ENCODE results near the gene CDK16.
"Not testable (repeated sequence)": the region's sequence is repeated elsewhere in the genome, so short reads cannot be mapped to it uniquely, and the experiment has no call there.

The CDK16 gene

GRCh38 chrX:47257620-47258019, 39.1 kb downstream of the CDK16 start:
- DNase-seq, result not testable (repeated sequence)

- no peak for DNase-seq
These were observed 46.1 kb downstream of the CDK16 start for GRCh38 chrX:47264483-47265173.

GRCh38 chrX:47266643-47267042, 48.2 kb downstream of the CDK16 start:
- no peak for DNase-seq

- no peak for DNase-seq
These were observed 53.5 kb downstream of the CDK16 start for GRCh38 chrX:47272013-47272408.

GRCh38 chrX:47273011-47273730, 54.7 kb downstream of the CDK16 start:
- DNase-seq, result no peak

GRCh38 chrX:47278691-47279090, 60.2 kb downstream of the CDK16 start:
- no peak for DNase-seq

Data from activated gamma-delta T cell (primary cell).